GM23338 (cell line): ENCODE data around the gene NSD1.

Source experiments
- EZH2phosphoT487 ChIP-seq: fragments of 200-600 bp; sonication (generic); IDR thresholded peaks from one replicate; pipeline ENCODE4 v1.8.1; 2018; ENCODE audit warnings: antibody characterized with exemption; ENCODE audit not compliant: unreplicated experiment
- TF ChIP-seq, protein P1 (sequence below), 2 experiments: fragments of 200-600 bp in 1 of 2; sonication (generic) in 1 of 2; conservative IDR thresholded peaks; 2 replicates each; pipeline versions ENCODE4 v1.5.1 to v1.6.1; 2016 to 2017; ENCODE audit warnings: antibody characterized with exemption in 2 of 2, low read depth in 2 of 2, mild to moderate bottlenecking in 2 of 2, moderate library complexity in 1 of 2

DNA sequence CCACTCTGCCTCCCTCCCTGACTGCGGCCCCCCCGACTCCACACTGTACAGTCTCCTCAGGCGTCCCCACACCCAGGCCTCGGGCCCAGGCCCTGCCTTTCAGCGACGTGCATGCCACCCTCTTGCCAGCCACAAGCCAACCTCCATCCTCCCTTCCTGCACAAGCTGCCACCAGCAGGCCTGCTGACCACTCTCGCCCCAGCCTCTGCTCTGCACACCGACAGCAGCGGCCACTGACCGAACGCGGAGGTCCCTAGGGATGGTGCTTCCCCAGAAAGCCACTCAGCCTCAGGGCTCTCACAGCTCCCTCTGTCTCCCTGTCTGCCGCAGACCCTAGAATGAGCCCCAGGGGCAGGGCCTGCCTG, 199.3 kb downstream of the NSD1 start:
- TF ChIP-seq EZH2phosphoT487, result no peak
- TF ChIP-seq, protein P1, sequence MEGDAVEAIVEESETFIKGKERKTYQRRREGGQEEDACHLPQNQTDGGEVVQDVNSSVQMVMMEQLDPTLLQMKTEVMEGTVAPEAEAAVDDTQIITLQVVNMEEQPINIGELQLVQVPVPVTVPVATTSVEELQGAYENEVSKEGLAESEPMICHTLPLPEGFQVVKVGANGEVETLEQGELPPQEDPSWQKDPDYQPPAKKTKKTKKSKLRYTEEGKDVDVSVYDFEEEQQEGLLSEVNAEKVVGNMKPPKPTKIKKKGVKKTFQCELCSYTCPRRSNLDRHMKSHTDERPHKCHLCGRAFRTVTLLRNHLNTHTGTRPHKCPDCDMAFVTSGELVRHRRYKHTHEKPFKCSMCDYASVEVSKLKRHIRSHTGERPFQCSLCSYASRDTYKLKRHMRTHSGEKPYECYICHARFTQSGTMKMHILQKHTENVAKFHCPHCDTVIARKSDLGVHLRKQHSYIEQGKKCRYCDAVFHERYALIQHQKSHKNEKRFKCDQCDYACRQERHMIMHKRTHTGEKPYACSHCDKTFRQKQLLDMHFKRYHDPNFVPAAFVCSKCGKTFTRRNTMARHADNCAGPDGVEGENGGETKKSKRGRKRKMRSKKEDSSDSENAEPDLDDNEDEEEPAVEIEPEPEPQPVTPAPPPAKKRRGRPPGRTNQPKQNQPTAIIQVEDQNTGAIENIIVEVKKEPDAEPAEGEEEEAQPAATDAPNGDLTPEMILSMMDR (conservative IDR thresholded peaks at IDR 0.05; ENCODE audit: low read depth in 2 of 2), result no peak
